ENCODE data around the gene UBXN1.
A peak's percentile ranks its signal among the peaks of the same experiment; 100 is the strongest.

Gene UBXN1, protein sequence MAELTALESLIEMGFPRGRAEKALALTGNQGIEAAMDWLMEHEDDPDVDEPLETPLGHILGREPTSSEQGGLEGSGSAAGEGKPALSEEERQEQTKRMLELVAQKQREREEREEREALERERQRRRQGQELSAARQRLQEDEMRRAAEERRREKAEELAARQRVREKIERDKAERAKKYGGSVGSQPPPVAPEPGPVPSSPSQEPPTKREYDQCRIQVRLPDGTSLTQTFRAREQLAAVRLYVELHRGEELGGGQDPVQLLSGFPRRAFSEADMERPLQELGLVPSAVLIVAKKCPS

DNA sequence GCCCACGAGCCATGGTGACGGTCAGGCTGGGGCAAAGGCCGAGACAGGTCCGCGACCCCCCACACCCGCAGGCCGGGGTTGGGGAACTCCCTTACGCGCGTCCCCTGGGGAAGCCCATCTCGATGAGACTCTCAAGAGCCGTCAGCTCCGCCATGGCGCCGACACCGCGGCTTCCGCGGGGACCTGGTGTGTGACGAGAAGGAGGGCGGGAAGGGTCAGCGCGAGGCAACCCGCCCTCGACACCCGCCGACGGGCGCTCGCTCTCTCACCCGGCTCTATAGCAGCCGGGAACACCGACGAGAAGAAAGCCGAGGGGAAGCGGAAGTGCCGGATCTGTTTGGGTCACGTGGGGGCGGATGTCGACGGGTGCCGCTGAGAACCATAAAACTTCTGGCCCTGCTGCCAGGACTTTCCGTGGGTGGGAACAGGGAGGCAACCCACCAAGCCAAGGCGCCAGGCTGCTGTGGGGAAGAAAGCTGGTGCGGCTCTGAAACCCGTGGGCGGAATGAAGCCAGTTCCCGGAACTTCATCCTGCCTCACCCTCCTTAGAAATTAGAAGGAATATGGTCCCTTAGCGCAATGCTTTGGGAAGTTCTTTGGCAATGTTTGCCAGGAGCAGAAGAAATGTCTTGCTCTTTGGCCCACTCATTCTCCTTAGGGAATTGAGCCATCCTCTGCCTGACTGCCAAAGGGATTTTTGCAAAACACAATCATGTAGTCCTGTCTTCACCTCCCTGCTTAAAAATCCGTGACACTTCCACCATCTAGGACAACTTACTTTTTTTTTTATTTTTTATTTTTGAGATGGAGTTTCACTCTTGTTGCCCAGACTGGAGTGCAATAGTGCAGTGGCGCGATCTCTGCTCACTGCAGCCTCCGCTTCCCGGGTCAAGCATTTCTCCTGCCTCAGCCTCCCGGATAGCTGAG, at the start of gene UBXN1:
TSS of gene UBXN1 (minus strand) at position 304 of the 927 bp plus-strand sequence. CDS start at position 154, 150 bp downstream.
- intact Hi-C loops (cut with DNase I), result loop anchor here (5.0 kb wide), 1 partner anchor 87 kb away; the partner anchor contains the start of gene TUT1
- peak; percentile 78 to 97 (median 90) for DNase-seq

DNA sequence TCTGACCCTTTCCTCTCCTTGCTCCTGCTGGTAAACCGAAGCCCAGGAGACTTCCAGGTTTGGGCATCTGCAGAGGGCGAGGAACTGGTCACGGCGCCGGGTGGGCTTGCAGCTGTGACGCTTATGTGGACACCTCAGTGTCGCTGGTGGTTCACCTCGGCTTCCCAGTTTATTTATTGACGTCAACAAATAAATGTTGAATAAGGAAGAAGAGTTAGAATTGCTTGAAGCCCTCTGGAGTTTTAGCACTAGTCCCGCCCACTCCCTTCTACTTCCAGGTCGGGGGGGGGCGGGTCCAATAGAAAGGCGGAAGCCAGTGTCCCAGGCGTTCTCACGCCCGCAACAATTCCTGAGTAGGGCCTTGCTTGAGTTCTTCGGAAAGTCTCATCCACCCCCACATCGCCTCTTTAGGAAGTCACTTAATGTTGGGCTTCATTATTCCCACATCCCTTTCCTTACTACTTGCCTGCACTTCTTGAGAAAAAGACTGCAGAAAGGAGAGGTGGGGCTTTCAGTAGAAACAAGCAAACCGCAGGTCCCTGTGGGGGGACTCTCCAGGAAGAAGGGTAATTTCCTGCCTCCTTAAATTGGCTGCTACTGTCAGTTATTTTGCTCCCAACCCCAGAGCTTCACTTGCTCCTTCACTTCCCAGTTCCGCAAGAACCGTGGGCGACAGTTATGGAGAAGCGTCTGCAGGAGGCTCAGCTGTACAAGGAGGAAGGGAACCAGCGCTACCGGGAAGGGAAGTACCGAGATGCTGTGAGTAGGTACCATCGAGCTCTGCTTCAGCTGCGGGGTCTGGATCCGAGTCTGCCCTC, 49.5 kb upstream of the UBXN1 start, which contains the start of gene TTC9C:
TSS of gene TTC9C (plus strand) at position 316 of the 818 bp plus-strand sequence. CDS start at position 679, 363 bp downstream.
- DNase-seq, result peak; percentile 83 to 95 (median 89)
- intact Hi-C loops (cut with DNase I), result loop anchor here (5.0 to 10.0 kb wide), 2 partner anchors 44 to 106 kb away; partner anchors contain the start of genes STX5, TAF6L, TEX54 and WDR74

- peak; percentile 67 to 94 (median 86) for DNase-seq
- intact Hi-C loops (cut with DNase I), result loop anchor here (2.0 to 10.0 kb wide), 3 partner anchors 19 to 107 kb away; partner anchors contain the start of genes STX5, TAF6L, TEX54 and WDR74
These were observed 48.9 kb upstream of the UBXN1 start for GRCh38 chr11:62727872-62728170.

DNA sequence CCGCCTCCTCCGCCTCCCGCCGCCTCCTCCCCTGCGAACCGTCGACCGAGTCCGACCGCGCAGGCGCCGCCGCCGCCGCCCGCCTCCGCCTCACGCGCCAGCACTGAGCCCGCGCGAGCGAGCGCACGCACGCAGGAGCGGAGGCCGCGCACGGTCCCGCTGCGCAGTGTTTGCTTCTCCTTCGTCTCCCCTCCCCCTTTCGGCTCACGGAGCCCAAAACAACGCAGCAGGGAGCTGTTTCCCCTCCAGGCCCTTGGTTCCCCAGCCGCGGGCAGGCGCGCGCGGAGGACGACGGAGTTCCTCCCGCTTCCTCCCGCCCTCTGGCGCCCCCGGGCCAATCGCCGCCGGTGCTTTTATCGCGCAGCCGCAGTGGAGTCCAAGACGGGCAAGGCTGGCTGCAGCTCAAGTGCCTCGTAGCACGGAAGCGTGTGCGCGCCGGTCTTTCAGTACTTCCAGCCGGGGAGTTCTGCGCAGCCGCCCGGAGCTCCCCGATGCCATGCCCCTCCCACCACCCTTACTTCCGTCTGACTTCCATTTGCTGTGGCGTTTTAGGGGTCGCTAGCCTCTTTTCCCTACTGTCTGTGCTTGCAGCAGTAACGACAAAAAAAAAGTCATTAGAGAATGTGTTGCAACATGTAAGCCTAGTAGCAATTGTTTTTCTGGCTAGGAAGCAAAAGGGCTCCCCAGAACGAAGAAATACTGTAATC, 48.4 kb upstream of the UBXN1 start, which contains the start of gene HNRNPUL2:
TSS of gene HNRNPUL2 (minus strand) at position 293 of the 707 bp plus-strand sequence. CDS start 301 bp downstream, outside the sequence.
- peak; percentile 93 to 99 (median 98) for DNase-seq
- intact Hi-C loops (cut with DNase I), result loop anchor here (2.0 to 10.0 kb wide), 3 partner anchors 19 to 107 kb away; partner anchors contain the start of genes STX5, TAF6L, TEX54 and WDR74

- intact Hi-C loops (cut with DNase I), result loop anchor here (2.0 to 10.0 kb wide), 3 partner anchors 18 to 108 kb away; partner anchors contain the start of genes STX5, TAF6L, TEX54 and WDR74
- no peak for DNase-seq
These were observed 48.0 kb upstream of the UBXN1 start for GRCh38 chr11:62726915-62727164.

GRCh38 chr11:62726156-62726914, 47.5 kb upstream of the UBXN1 start:
- intact Hi-C loops (cut with DNase I), result loop anchor here (2.0 to 10.0 kb wide), 3 partner anchors 18 to 108 kb away; partner anchors contain the start of genes STX5, TAF6L, TEX54 and WDR74
- DNase-seq, result peak in 24 of 42 donors; percentile 3 to 55 (median 29)

- intact Hi-C loops (cut with DNase I), result loop anchor here (2.0 to 10.0 kb wide), 3 partner anchors 17 to 109 kb away; partner anchors contain the start of genes STX5, TAF6L, TEX54 and WDR74
- no peak for DNase-seq
These were observed 46.8 kb upstream of the UBXN1 start for GRCh38 chr11:62725646-62726045.

- DNase-seq, result no peak
- intact Hi-C loops (cut with DNase I), result loop anchor here (10.0 kb wide), 1 partner anchor 111 kb away; the partner anchor contains the start of genes STX5, TEX54 and WDR74
These were observed 45.3 kb upstream of the UBXN1 start for GRCh38 chr11:62724171-62724570.

DNA sequence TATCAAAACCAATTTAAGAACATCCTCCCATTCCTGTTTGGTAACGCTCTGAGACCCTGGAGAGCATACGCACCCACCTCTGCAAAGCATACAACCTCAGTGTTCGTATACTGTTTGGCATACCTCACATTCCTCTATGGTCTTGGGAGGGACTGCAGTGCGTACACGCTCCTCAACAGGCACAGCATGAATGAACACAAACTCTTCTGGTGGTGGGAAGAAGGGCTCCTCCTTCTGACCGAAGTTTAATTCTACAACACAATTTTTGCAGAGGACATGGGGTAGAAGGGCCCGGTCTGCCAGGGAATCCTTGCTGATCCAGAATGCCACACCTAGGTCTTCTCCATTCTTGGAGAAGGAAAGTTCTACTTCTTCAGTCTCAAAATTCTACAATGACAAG, 43.1 kb upstream of the UBXN1 start:
- DNase-seq, result no peak
- intact Hi-C loops (cut with DNase I), result loop anchor here (10.0 kb wide), 1 partner anchor 113 kb away; the partner anchor contains the start of genes STX5, TEX54 and WDR74

GRCh38 chr11:62719302-62719978, 40.6 kb upstream of the UBXN1 start:
- DNase-seq, result no peak
- intact Hi-C loops (cut with DNase I), result no loop called here

DNA sequence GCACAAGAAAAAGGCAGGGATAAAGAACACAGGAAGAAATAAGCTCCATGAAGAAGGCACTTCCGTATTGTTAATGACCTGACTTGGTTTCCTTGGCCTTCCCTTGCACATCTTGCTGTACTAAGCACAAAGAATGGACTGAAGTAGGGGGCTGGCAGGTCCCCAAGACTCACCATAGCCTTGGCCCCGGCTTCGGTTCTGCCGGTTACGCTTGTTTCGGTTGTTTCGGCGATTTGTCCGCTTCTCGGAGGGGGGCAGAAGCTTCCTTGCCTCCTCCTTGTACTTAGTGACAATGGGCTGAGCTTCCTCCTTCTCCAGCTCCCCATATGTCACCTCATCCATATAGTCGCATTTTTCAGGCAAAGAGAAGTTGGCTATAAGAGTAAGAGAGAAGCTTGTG, 37.9 kb upstream of the UBXN1 start:
- DNase-seq, result peak in 2 of 42 donors; percentile 7 to 39
- intact Hi-C loops (cut with DNase I), result no loop called here

DNA sequence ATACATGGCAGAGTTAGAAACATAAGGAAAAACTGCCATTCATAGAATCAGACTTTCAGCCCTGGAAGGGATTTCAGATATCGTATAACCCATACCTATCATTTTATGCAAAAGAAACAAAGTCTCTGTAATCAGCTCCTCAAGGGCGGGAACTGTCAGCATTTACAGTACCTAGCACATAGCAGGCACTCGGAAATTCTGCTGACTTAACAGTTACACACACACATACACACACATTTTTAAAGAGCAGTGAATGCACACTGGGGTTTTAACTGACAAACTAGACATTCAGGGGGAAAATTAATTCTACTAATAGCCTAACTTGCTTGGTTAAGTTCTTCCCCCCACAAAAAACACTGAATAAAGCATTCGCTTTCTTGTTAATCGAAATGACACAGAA, 37.3 kb upstream of the UBXN1 start:
- intact Hi-C loops (cut with DNase I), result no loop called here
- DNase-seq, result no peak

- no peak for DNase-seq
- intact Hi-C loops (cut with DNase I), result no loop called here
These were observed 36.6 kb upstream of the UBXN1 start for GRCh38 chr11:62715150-62716130.

GRCh38 chr11:62713343-62713742, 34.5 kb upstream of the UBXN1 start:
- intact Hi-C loops (cut with DNase I), result no loop called here
- no peak for DNase-seq

DNA sequence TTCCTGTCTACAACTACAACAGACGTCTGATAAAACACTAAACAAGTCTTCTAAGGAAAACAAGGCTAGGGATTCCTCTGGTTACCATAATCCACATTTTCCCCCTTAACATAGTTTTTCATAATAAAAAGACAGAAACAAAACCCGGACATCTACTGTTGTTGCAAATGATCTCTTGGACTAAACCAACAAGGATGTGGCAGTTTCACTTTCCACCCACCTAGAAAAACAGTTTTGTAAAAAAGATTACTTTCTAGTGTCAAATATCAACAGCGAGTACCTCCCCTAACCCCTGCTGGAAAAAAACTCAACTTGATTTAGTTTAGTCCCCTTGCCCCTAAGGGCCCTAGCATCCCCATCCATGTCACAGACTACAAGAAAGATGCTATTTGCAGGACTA, 34.0 kb upstream of the UBXN1 start:
- intact Hi-C loops (cut with DNase I), result no loop called here

More for the DNA sequence above, 34.0 kb upstream of the UBXN1 start:
- DNase-seq, result no peak

Measured in head of caudate nucleus (tissue), 42 donors.